Suprapubic skin (tissue), 4 donors: Measurements from ENCODE around the gene LUZP2. TPM values are rescaled to one million over a fixed set of nuclear protein-coding genes. Genes with fewer than 3 reads are reported as not detected.

Experiments used
- DNase-seq, 2 donors: peaks; one replicate each; pipeline ENCODE4 v3.0.0-alpha.2; 2019; ENCODE audit warnings: low spot score in 2 of 2
- H3K27ac ChIP-seq: fragments of 200-600 bp; sonication (generic); one replicate; pipeline ENCODE4 v1.5.1; 2019
- H3K27me3 ChIP-seq: fragments of 200-600 bp; sonication (generic); one replicate; pipeline ENCODE4 v1.5.1; 2019
- H3K36me3 ChIP-seq: fragments of 200-600 bp; sonication (generic); one replicate; pipeline ENCODE4 v1.5.1; 2019
- H3K4me1 ChIP-seq: fragments of 200-600 bp; sonication (generic); one replicate; pipeline ENCODE4 v1.5.1; 2019
- H3K4me3 ChIP-seq: fragments of 200-600 bp; sonication (generic); one replicate; pipeline ENCODE4 v1.5.1; 2019; ENCODE audit warnings: mild to moderate bottlenecking
- H3K9me3 ChIP-seq: fragments of 200-600 bp; sonication (generic); one replicate; pipeline ENCODE4 v1.5.1; 2019
- EP300 ChIP-seq: sonication (generic); formaldehyde crosslinking; IDR thresholded peaks from one replicate; pipeline ENCODE4 v1.6.1; 2017; ENCODE audit warnings: antibody characterized with exemption
- POLR2A ChIP-seq, 2 donors: fragments of 450-650 bp; IDR thresholded peaks; one replicate each; pipeline ENCODE4 v1.6.1; 2017; ENCODE audit warnings: antibody characterized with exemption in 2 of 2, mild to moderate bottlenecking in 2 of 2, moderate library complexity in 2 of 2
- POLR2AphosphoS5 ChIP-seq, 3 donors: sonication (generic); formaldehyde crosslinking; IDR thresholded peaks; one replicate each; pipeline ENCODE4 v1.6.1; 2017; ENCODE audit warnings: antibody characterized with exemption in 3 of 3
- WGBS: methylation state at CpG from one replicate; pipeline ENCODE4 v1.1.5; 2018; 5-methylcytosine and 5-hydroxymethylcytosine counted together
- total RNA-seq, 4 donors: library from RNA; depleted of rRNA; stranded (reverse); fragments of >200 nt; gene quantifications; one replicate each; pipeline ENCODE4 v1.1.0, GENCODE V29; 2016
- TF ChIP-seq, protein P1 (sequence below), 2 donors: fragments of 200-600 bp in 1 of 2; fragments of 450-650 bp in 1 of 2; sonication (generic) in 1 of 2; IDR thresholded peaks; one replicate each; pipeline ENCODE4 v1.5.1; 2016 to 2019; ENCODE audit warnings: antibody characterized with exemption in 2 of 2, mild to moderate bottlenecking in 1 of 2, moderate library complexity in 1 of 2

Gene LUZP2
- total RNA-seq, 4 donors from 2014 or later, result 0.11 TPM; not detected in 3

DNA sequence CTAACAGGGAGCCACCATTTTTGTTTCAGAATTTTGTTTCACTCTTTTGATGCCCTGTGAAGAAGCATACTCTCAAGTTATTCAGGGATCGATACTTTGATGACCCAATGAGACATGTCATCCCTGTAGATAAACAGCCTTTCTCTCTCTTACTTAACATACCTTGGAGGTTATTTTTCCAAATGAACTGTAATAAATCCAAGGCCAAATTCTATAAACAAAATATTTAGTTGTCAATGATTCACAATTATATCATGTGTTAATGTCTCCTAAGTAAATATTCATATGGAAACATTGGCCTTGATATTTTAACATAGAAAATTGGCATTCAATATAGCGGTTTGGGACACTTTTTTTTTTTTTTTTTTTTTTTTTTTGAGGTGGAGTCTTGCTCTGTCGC, 97.5 kb downstream of the LUZP2 start:
- Histone ChIP-seq H3K36me3 (no peaks in the 10 kb centered on the region), H3K4me1 (no peaks in the 10 kb centered on the region)
- 91% methylated on average over 3 of the region's 3 CpGs for WGBS

DNA sequence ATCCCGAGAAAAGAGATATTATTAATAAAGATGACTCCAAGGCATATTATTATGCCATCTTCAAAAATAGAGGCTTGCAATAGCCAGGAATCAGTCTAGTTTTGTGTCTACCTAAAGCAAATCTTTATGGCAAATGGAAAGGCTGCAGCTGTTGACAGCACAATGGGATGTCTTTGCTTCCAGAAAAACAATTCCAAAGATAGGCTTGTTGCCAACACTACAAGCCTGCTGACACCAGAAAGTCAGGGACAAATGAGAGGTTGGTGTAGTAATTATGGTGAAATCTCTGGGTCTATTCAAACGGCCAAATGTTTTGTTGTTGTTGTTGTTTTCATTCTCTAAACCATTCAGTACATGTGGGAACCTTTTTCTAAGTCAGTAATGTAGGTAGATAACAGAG, 101.8 kb downstream of the LUZP2 start:
- H3K4me1 ChIP-seq, result no peaks in the 10 kb centered on the region
- DNase-seq, result no peak
- no peak overlapping the region for H3K4me3 ChIP-seq
- 48% methylated on average over 2 of the region's 2 CpGs for WGBS
- TF ChIP-seq POLR2A (IDR thresholded peaks at IDR 0.05) (no peak), POLR2AphosphoS5 (IDR thresholded peaks at IDR 0.05) (no peak), EP300 (no peak)
- TF ChIP-seq, protein P1, sequence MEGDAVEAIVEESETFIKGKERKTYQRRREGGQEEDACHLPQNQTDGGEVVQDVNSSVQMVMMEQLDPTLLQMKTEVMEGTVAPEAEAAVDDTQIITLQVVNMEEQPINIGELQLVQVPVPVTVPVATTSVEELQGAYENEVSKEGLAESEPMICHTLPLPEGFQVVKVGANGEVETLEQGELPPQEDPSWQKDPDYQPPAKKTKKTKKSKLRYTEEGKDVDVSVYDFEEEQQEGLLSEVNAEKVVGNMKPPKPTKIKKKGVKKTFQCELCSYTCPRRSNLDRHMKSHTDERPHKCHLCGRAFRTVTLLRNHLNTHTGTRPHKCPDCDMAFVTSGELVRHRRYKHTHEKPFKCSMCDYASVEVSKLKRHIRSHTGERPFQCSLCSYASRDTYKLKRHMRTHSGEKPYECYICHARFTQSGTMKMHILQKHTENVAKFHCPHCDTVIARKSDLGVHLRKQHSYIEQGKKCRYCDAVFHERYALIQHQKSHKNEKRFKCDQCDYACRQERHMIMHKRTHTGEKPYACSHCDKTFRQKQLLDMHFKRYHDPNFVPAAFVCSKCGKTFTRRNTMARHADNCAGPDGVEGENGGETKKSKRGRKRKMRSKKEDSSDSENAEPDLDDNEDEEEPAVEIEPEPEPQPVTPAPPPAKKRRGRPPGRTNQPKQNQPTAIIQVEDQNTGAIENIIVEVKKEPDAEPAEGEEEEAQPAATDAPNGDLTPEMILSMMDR (IDR thresholded peaks at IDR 0.05), result no peak
- no peaks in the 10 kb centered on the region for H3K27me3 ChIP-seq
- H3K9me3 ChIP-seq, result no peaks in the 10 kb centered on the region
- no peak overlapping the region for H3K27ac ChIP-seq
- no peaks in the 10 kb centered on the region for H3K36me3 ChIP-seq

More for the DNA sequence above, 97.5 kb downstream of the LUZP2 start:
- H3K9me3 ChIP-seq, result no peaks in the 10 kb centered on the region
- TF ChIP-seq EP300 (no peak), POLR2AphosphoS5 (IDR thresholded peaks at IDR 0.05) (no peak), POLR2A (IDR thresholded peaks at IDR 0.05) (no peak)
- TF ChIP-seq, protein P1 (IDR thresholded peaks at IDR 0.05), result no peak
- no peaks in the 10 kb centered on the region for H3K27me3 ChIP-seq
- DNase-seq, result no peak
- H3K4me3 ChIP-seq, result no peak overlapping the region
- no peak overlapping the region for H3K27ac ChIP-seq

DNA sequence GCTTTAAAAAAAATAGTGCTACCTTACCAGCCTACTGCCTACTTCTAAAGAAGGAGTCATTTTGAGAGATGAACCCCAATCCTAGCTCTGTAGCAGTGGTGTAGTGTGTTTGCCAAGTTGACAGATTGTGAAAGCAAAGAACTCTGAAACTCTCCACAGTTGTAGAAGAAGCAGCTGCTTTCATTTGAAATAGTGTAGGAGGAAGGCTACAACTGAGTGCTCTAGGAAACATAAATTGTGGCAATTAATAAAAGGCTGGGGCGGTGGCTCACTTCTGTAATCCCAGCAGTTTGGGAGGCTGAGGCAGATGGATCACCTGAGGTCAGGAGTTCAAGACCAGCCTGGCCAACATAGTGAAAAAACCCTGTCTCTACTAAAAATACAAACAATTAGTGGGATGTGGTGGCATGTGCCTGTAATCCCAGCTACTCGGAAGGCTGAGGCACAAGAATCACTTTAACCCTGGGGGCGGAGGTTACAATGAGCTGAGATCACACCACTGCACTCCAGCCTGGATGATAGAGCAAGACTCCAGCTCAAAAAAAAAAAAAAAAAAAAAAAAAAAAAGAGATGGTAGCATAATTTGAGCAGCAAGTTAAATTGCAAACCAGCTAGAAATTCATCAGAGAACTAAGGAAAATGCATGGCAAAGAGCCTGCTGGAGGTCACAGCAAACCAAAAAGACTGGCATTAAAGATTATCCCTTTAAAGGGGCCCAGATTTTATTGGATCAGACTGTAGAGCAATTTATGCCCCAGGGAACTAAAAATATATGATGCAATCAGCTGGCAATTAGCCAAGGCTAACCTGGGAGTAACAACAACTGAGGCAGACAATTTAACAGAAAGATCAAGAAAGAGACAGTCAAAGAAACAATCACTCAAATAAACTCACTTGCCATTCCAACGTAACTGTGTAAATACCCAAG, 112.6 kb downstream of the LUZP2 start:
- Histone ChIP-seq H3K4me3 (no peak overlapping the region), H3K4me1 (no peaks in the 10 kb centered on the region), H3K27ac (no peak overlapping the region), H3K36me3 (no peaks in the 10 kb centered on the region), H3K9me3 (no peaks in the 10 kb centered on the region), H3K27me3 (no peaks in the 10 kb centered on the region)
- DNase-seq, result no peak
- WGBS, result 74% methylated on average over 4 of the region's 4 CpGs
- TF ChIP-seq POLR2AphosphoS5 (IDR thresholded peaks at IDR 0.05), result no peak
- TF ChIP-seq POLR2A (IDR thresholded peaks at IDR 0.05), result no peak
- TF ChIP-seq EP300, result no peak
- TF ChIP-seq, protein P1 (IDR thresholded peaks at IDR 0.05), result no peak

DNA sequence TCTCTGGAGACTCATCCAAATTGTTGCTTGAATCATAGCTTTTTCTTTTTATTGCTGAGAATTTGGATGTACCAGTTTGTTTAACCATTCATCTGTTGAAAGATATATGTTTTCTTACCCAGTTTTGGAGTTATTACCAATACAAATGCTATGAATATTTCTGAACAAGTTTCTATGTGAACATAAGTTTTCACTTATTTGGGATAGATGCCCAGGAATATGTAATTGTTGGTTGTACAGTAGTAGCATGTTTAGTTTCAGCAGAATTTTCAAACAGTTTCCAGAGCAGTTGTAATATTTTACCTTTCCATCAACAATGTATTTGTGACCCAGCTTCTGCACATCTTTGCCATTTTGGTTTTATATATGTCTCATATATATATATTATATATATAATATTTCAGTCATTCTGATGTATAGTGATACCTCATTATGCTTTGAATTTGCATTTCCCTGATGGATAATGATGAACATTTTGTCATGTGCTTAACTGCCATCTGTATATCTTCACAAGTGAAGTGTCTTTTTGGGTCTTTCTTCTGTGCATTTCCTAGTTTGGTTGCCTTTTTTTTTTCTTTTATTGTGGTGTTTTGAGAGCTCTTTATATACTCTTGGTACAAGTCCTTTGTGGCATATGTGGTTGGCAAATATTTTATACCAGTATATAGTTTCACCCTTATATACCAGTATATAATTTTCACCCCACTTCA, 118.8 kb downstream of the LUZP2 start:
- H3K4me1 ChIP-seq, result no peaks in the 10 kb centered on the region
- no peaks in the 10 kb centered on the region for H3K36me3 ChIP-seq
- H3K9me3 ChIP-seq, result no peaks in the 10 kb centered on the region
- H3K27me3 ChIP-seq, result no peaks in the 10 kb centered on the region
- TF ChIP-seq POLR2A (IDR thresholded peaks at IDR 0.05) (no peak), POLR2AphosphoS5 (IDR thresholded peaks at IDR 0.05) (no peak), EP300 (no peak)
- TF ChIP-seq, protein P1 (IDR thresholded peaks at IDR 0.05), result no peak
- no peak overlapping the region for H3K4me3 ChIP-seq
- DNase-seq, result no peak
- no peak overlapping the region for H3K27ac ChIP-seq

DNA sequence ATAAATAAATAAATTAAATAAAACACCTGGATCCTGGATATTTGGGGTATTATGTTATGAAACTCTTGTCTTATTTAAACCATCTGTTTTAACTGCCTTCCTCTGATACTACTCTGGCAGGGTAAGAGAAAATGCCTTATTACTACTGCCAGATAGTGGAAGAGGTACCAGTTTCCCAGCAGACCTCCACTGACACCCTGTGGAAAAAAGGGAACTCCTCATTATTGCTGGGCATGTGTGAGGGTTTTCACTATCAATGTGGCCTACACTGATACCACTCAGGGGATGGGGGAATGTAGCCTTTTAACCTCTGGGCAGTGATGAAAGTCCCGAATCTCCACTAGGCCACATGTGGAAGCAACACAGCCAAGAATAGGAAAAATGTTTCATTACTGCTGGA, 121.0 kb downstream of the LUZP2 start:
- no peak for DNase-seq
- Histone ChIP-seq H3K9me3 (no peaks in the 10 kb centered on the region), H3K4me1 (no peaks in the 10 kb centered on the region), H3K36me3 (no peaks in the 10 kb centered on the region), H3K4me3 (no peak overlapping the region), H3K27me3 (no peaks in the 10 kb centered on the region), H3K27ac (no peak overlapping the region)
- TF ChIP-seq EP300 (no peak), POLR2AphosphoS5 (IDR thresholded peaks at IDR 0.05) (no peak), POLR2A (IDR thresholded peaks at IDR 0.05) (no peak)
- TF ChIP-seq, protein P1 (IDR thresholded peaks at IDR 0.05), result no peak
- WGBS, result 89% methylated on average over 1 of the region's 1 CpG
